ENCODE data around the gene CACNA1S. TPM values are rescaled to one million over a fixed set of nuclear protein-coding genes. Genes with fewer than 3 reads are reported as not detected.

Gene CACNA1S
- total and polyA plus RNA-seq, 2 of the 4 experiments (the other 2 are of a cell fraction), result not detected

DNA sequence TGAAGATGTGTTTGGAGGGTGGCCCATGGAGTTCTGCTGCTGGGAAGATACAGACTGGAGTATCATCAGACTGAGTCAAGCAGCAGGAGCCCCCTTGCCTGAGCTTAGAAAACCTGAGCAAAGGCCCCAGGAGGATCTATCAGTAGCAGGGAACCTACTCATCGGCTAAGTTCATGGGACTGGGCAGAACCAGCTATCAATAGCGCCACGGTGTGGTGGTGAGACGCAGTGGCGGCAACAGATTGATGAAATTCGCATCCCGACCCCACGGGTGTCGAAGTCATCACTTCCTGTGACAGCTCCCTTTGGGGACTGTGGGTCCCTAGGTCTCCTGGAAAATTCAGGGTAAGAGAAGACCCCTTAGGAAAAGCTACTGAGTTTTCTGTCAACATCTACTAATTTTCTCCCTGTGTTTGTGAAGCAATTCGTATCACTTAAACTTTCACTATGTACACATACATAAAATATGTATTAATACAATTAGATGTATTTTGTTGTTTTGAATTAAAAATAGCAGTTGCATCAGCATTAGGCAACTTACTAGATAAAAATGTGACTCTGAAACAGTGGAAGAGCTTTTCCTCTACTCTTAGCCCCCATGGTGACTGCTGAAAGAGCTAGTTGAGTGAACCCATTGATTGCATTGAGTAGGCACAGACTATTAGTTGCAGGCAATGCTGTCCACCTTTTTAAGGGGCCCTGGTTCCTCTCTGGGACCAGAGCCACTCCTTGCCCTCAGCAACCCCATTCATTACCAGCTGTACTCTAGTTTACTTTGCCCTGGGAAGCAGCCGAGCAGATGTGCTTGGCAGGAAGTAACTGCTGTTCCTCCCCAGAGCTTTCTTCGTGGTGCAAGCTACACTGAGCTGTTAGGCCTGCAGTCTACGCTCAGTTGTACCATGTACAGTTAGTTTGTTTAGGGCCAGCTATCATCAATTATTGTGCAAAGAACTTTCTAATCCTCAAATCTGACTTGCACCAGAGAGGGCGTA lies 7.3 kb upstream of the CACNA1S start:
- no peak overlapping the region for H3K9ac ChIP-seq (ENCODE audit: low read depth, low read length)
- dilution Hi-C loops (cut with HindIII; ENCODE audit: low sequenced_read_pairs, unreplicated experiment), result no loop called here
- no peak overlapping the region for H3K56ac ChIP-seq (ENCODE audit: extremely low read depth, insufficient read depth, low read length)
- CTCF ChIA-PET, result interaction anchor here (1.0 to 2.0 kb wide), 2 partner anchors 9 to 497 kb away, joined by 3 to 4 read pairs; no protein-coding TSS in a partner anchor
- H2AK5ac ChIP-seq (ENCODE audit: low read depth, low read length), result no peak overlapping the region
- H3K27me3 ChIP-seq (ENCODE audit: control insufficient read depth, insufficient read depth, low read length), result peaks cover 67% of the 10 kb centered on the region
- H3K18ac ChIP-seq (ENCODE audit: low read depth, low read length), result no peak overlapping the region
- no peak overlapping the region for H3K23ac ChIP-seq (ENCODE audit: low read depth, low read length)
- BruUV-seq (replicated peaks), result no TSS peak
- no peak overlapping the region for H2BK120ac ChIP-seq (ENCODE audit: low read depth, low read length)
- no peak overlapping the region for H4K8ac ChIP-seq (ENCODE audit: low read depth in 2 of 2, low read length in 2 of 2)
- ATAC-seq (ENCODE audit: low read depth) (no peak), DNase-seq (peak; percentile 36)
- H3K4me3 ChIP-seq (ENCODE audit: insufficient read depth, low read depth, low read length), result no peak overlapping the region
- no peak overlapping the region for H3K4me2 ChIP-seq (ENCODE audit: low read depth, low read length)
- H4K20me1 ChIP-seq (ENCODE audit: insufficient read depth, low read length), result no peaks in the 10 kb centered on the region
- H3K79me1 ChIP-seq (ENCODE audit: low read depth in 1 of 2, low read length in 2 of 2), result no peaks in the 10 kb centered on the region
- in situ Hi-C loops (cut with MboI; ENCODE audit: low sequenced_read_pairs), result no loop called here
- H2BK5ac ChIP-seq (ENCODE audit: low read depth, low read length, poor library complexity, severe bottlenecking), result no peak overlapping the region
- H2BK20ac ChIP-seq (ENCODE audit: low read depth, low read length), result no peak overlapping the region
- no peaks in the 10 kb centered on the region for H3K9me1 ChIP-seq (ENCODE audit: insufficient read depth, low read length)
- H2BK15ac ChIP-seq (ENCODE audit: low read depth, low read length), result no peak overlapping the region
- no peaks in the 10 kb centered on the region for H3K9me3 ChIP-seq (ENCODE audit: control insufficient read depth, insufficient read depth, low read length)
- intact Hi-C loops (cut with micrococcal nuclease), result no loop called here
- H4K5ac ChIP-seq (ENCODE audit: low read depth, low read length), result no peak overlapping the region
- 0% methylated on average over 2 of the region's 14 CpGs; no CpG with 5 or more reads in 1 of the 2 experiments for WGBS, 2 experiments (ENCODE audit: extremely low coverage in 2 of 2, insufficient read length in 1 of 2)
- no peak overlapping the region for H3K4ac ChIP-seq (ENCODE audit: low read depth, low read length)
- no peak overlapping the region for H4K91ac ChIP-seq (ENCODE audit: insufficient read depth, low read depth, low read length)
- H2AK9ac ChIP-seq (replicated peaks; ENCODE audit: low read depth, low read length, poor library complexity), result no peak overlapping the region
- H3K27ac ChIP-seq (ENCODE audit: insufficient read depth, low read length), result no peak overlapping the region
- no peaks in the 10 kb centered on the region for H3K36me3 ChIP-seq (ENCODE audit: control insufficient read depth, insufficient read depth, low read length)
- H3K4me1 ChIP-seq (ENCODE audit: control insufficient read depth, insufficient read depth, low read length), result peaks cover 2% of the 10 kb centered on the region; the same call in 1 of the 2 replicates
- POLR2A ChIA-PET (ENCODE audit: unreplicated experiment), result no interaction called here
- H3K14ac ChIP-seq (replicated peaks; ENCODE audit: low read depth, low read length), result no peak overlapping the region
- H2AFZ ChIP-seq (replicated peaks; ENCODE audit: low read length, poor library complexity), result peak overlapping the region; percentile 15
- TF ChIP-seq MXI1 (IDR thresholded peaks at IDR 0.05; ENCODE audit: borderline replicate concordance, low read depth, low read length), result no peak
- no peak for TF ChIP-seq RFX5 (IDR thresholded peaks at IDR 0.05; ENCODE audit: low read depth, low read length)
- no peak for TF ChIP-seq MAFK (IDR thresholded peaks at IDR 0.05; ENCODE audit: low read depth, low read length)
- TF ChIP-seq, protein P1, sequence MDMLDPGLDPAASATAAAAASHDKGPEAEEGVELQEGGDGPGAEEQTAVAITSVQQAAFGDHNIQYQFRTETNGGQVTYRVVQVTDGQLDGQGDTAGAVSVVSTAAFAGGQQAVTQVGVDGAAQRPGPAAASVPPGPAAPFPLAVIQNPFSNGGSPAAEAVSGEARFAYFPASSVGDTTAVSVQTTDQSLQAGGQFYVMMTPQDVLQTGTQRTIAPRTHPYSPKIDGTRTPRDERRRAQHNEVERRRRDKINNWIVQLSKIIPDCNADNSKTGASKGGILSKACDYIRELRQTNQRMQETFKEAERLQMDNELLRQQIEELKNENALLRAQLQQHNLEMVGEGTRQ (IDR thresholded peaks at IDR 0.05; ENCODE audit: low read depth, low read length), result no peak
- TF ChIP-seq, protein P2, sequence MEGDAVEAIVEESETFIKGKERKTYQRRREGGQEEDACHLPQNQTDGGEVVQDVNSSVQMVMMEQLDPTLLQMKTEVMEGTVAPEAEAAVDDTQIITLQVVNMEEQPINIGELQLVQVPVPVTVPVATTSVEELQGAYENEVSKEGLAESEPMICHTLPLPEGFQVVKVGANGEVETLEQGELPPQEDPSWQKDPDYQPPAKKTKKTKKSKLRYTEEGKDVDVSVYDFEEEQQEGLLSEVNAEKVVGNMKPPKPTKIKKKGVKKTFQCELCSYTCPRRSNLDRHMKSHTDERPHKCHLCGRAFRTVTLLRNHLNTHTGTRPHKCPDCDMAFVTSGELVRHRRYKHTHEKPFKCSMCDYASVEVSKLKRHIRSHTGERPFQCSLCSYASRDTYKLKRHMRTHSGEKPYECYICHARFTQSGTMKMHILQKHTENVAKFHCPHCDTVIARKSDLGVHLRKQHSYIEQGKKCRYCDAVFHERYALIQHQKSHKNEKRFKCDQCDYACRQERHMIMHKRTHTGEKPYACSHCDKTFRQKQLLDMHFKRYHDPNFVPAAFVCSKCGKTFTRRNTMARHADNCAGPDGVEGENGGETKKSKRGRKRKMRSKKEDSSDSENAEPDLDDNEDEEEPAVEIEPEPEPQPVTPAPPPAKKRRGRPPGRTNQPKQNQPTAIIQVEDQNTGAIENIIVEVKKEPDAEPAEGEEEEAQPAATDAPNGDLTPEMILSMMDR (conservative IDR thresholded peaks at IDR 0.05; ENCODE audit: low read depth, low read length), result peak; percentile 52
- no peak for TF ChIP-seq POLR2A (IDR thresholded peaks at IDR 0.05; ENCODE audit: low read depth, low read length)
- TF ChIP-seq, protein P3, sequence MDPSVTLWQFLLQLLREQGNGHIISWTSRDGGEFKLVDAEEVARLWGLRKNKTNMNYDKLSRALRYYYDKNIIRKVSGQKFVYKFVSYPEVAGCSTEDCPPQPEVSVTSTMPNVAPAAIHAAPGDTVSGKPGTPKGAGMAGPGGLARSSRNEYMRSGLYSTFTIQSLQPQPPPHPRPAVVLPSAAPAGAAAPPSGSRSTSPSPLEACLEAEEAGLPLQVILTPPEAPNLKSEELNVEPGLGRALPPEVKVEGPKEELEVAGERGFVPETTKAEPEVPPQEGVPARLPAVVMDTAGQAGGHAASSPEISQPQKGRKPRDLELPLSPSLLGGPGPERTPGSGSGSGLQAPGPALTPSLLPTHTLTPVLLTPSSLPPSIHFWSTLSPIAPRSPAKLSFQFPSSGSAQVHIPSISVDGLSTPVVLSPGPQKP (IDR thresholded peaks at IDR 0.05; ENCODE audit: borderline replicate concordance, low read depth, low read length), result no peak
- TF ChIP-seq CEBPB (IDR thresholded peaks at IDR 0.05; ENCODE audit: low read depth, low read length), result no peak
- TF ChIP-seq CHD1 (IDR thresholded peaks at IDR 0.05; ENCODE audit: low read depth, low read length), result no peak
- no peak for TF ChIP-seq NFE2L2 (IDR thresholded peaks at IDR 0.05; ENCODE audit: low read depth, low read length)
- TF ChIP-seq RAD21 (IDR thresholded peaks at IDR 0.05; ENCODE audit: low read length), result peak; percentile 50
- no peak for TF ChIP-seq MAZ (IDR thresholded peaks at IDR 0.05; ENCODE audit: borderline replicate concordance, low read depth, low read length)
- TF ChIP-seq FOS (IDR thresholded peaks at IDR 0.05; ENCODE audit: low read depth, low read length), result no peak
- TF ChIP-seq BHLHE40 (IDR thresholded peaks at IDR 0.05; ENCODE audit: low read depth, low read length), result no peak

Data from IMR-90 (cell line).